PC-9 (cell line): ENCODE measurements around the gene CCBE1. TPM values are rescaled to one million over a fixed set of nuclear protein-coding genes. Genes with fewer than 3 reads are reported as not detected.

ENCODE experiments used
- BruUV-seq: library from RNA; stranded (reverse); fragments of 400-500 nt; replicated peaks from 2 replicates; lab custom pipeline; 2021; lab: Mats Ljungman, UMichigan
- CTCF ChIA-PET: fragments of 300-600 bp; sonication (Branson Sonifier 250); formaldehyde crosslinking; loops from one replicate; lab custom pipeline; 2022; ENCODE audit warnings: antibody characterized with exemption; lab: Charles Lee
- POLR2A ChIA-PET: fragments of 300-600 bp; sonication (Branson Sonifier 250); formaldehyde crosslinking; loops from one replicate; lab custom pipeline; 2022; ENCODE audit warnings: antibody characterized with exemption; ENCODE audit not compliant: unreplicated experiment; lab: Charles Lee
- DNase-seq, 2 experiments: peaks; one replicate each; pipeline versions ENCODE4 v3.0.0 to v3.0.0-alpha.2; 2015 to 2022; ENCODE audit warnings: mixed read lengths in 1 of 2
- H2AFZ ChIP-seq: fragments of 200-600 bp; sonication (generic); 2 replicates; pipeline ENCODE4 v1.8.1; 2017; ENCODE audit warnings: antibody characterized with exemption
- H3F3A ChIP-seq: fragments of 200-600 bp; sonication (generic); 2 replicates; pipeline ENCODE4 v1.8.1; 2017; ENCODE audit warnings: antibody characterized with exemption, mild to moderate bottlenecking, low read depth; ENCODE audit not compliant: insufficient read depth
- H3K27ac ChIP-seq: fragments of 200-600 bp; sonication (generic); 2 replicates; pipeline ENCODE4 v1.6.1; 2016; ENCODE audit warnings: mixed run types
- H3K27me3 ChIP-seq: fragments of 200-600 bp; sonication (generic); 2 replicates; pipeline ENCODE4 v1.6.1; 2016; ENCODE audit warnings: low read depth, mixed run types; ENCODE audit not compliant: insufficient read depth
- H3K36me3 ChIP-seq: fragments of 200-600 bp; sonication (generic); 2 replicates; pipeline ENCODE4 v1.6.1; 2016; ENCODE audit warnings: low read depth, mixed run types
- H3K4me1 ChIP-seq: fragments of 200-600 bp; sonication (generic); replicated peaks from 2 replicates; pipeline ENCODE4 v1.6.1; 2016; ENCODE audit warnings: mixed run types; ENCODE audit not compliant: insufficient read depth
- H3K4me2 ChIP-seq: fragments of 200-600 bp; sonication (generic); 2 replicates; pipeline ENCODE4 v1.6.1; 2017; ENCODE audit warnings: mixed run types
- H3K4me3 ChIP-seq: fragments of 200-600 bp; sonication (generic); 2 replicates; pipeline ENCODE4 v1.6.1; 2016; ENCODE audit warnings: mixed run types
- H3K79me2 ChIP-seq: fragments of 200-600 bp; sonication (generic); 2 replicates; pipeline ENCODE4 v1.6.1; 2017; ENCODE audit warnings: low read depth, mixed run types
- H3K9me2 ChIP-seq: fragments of 200-600 bp; sonication (generic); 2 replicates; pipeline ENCODE4 v1.8.1; 2017; ENCODE audit warnings: mild to moderate bottlenecking; ENCODE audit not compliant: insufficient read depth
- H3K9me3 ChIP-seq: fragments of 200-600 bp; sonication (generic); 2 replicates; pipeline ENCODE4 v1.8.1; 2016; ENCODE audit warnings: low read depth; ENCODE audit not compliant: insufficient read depth
- H4K20me1 ChIP-seq: fragments of 200-600 bp; sonication (generic); 2 replicates; pipeline ENCODE4 v1.8.1; 2017; ENCODE audit not compliant: insufficient read depth
- CTCF ChIP-seq: fragments of 200-600 bp; sonication (generic); conservative IDR thresholded peaks from 2 replicates; pipeline ENCODE4 v1.6.1; 2017; ENCODE audit warnings: mixed run types, antibody characterized with exemption, mild to moderate bottlenecking, moderate library complexity
- EZH2 ChIP-seq: fragments of 200-600 bp; sonication (generic); IDR thresholded peaks from 2 replicates; pipeline ENCODE4 v1.8.0; 2017; ENCODE audit warnings: antibody characterized with exemption, low read depth
- intact Hi-C: fragments of 100-400 bp; cut with micrococcal nuclease; formaldehyde crosslinking; loops from one replicate; pipeline ENCODE4 v1.10.0; 2022; ENCODE audit not compliant: unreplicated experiment
- total RNA-seq: library from RNA; stranded (reverse); gene quantifications from 2 replicates; pipeline ENCODE4 v1.2.3, GENCODE V29; 2021

The CCBE1 gene
- total RNA-seq, 1 experiment from 2014 or later = 5.8 TPM

- ChIA-PET CTCF (no interaction called here), POLR2A (no interaction called here)
- Histone ChIP-seq H3K9me3 (no peaks in the 10 kb centered on the region), H3K4me1 (no peaks in the 10 kb centered on the region), H3K27ac (no peak overlapping the region), H3K4me2 (no peak overlapping the region), H3K27me3 (no peaks in the 10 kb centered on the region), H4K20me1 (no peaks in the 10 kb centered on the region), H3F3A (no peaks in the 10 kb centered on the region), H3K9me2 (no peaks in the 10 kb centered on the region), H3K36me3 (no peaks in the 10 kb centered on the region), H2AFZ (no peak overlapping the region), H3K4me3 (no peak overlapping the region), H3K79me2 (no peaks in the 10 kb centered on the region)
- intact Hi-C loops = no loop called here
- TF ChIP-seq EZH2 (no peak), CTCF (no peak)
- DNase-seq = no peak
- BruUV-seq = no TSS peak
Measured at GRCh38 chr18:59571902-59572301, 125.3 kb downstream of the CCBE1 start.

DNA sequence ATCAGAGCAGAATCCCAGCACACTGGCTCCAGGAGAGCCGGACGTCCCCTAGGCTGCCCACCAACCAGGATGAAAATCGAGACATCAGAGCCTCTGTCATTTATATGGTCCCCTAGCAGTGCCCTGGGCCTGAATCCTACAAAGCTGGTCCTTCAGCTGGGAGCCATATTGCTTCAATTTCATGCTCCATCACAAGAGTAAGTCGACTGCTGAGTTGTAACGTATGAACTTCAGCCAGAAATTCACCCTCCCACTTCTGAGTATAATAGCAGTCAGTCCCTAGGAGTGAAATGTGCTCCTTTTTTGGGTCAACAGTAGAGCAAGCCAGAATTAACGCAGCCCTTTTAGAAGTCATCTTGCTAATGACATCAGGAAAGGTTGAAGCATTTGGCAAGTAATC lies 126.4 kb downstream of the CCBE1 start:
- no peaks in the 10 kb centered on the region for H3K27me3 ChIP-seq
- no peak overlapping the region for H3K4me3 ChIP-seq
- no peaks in the 10 kb centered on the region for H4K20me1 ChIP-seq
- H3K79me2 ChIP-seq = no peaks in the 10 kb centered on the region
- H3K27ac ChIP-seq = no peak overlapping the region
- TF ChIP-seq EZH2 (no peak), CTCF (no peak)
- H3K4me2 ChIP-seq = no peak overlapping the region
- no peaks in the 10 kb centered on the region for H3K9me3 ChIP-seq
- intact Hi-C loops = no loop called here
- BruUV-seq = no TSS peak
- H3F3A ChIP-seq = no peaks in the 10 kb centered on the region
- H3K4me1 ChIP-seq = no peaks in the 10 kb centered on the region
- CTCF ChIA-PET = no interaction called here
- no peak for DNase-seq
- no peak overlapping the region for H2AFZ ChIP-seq
- POLR2A ChIA-PET = no interaction called here
- H3K9me2 ChIP-seq = no peaks in the 10 kb centered on the region
- H3K36me3 ChIP-seq = no peaks in the 10 kb centered on the region

- no peaks in the 10 kb centered on the region for H3F3A ChIP-seq
- no peaks in the 10 kb centered on the region for H3K9me2 ChIP-seq
- intact Hi-C loops = no loop called here
- no peak for DNase-seq
- H3K4me1 ChIP-seq = no peaks in the 10 kb centered on the region
- no peak overlapping the region for H3K4me3 ChIP-seq
- BruUV-seq = no TSS peak
- H2AFZ ChIP-seq = no peak overlapping the region
- TF ChIP-seq CTCF = no peak
- no peak for TF ChIP-seq EZH2
- ChIA-PET POLR2A (no interaction called here), CTCF (no interaction called here)
- H4K20me1 ChIP-seq = no peaks in the 10 kb centered on the region
- no peak overlapping the region for H3K4me2 ChIP-seq
- H3K79me2 ChIP-seq = no peaks in the 10 kb centered on the region
- H3K27ac ChIP-seq = no peak overlapping the region
- no peaks in the 10 kb centered on the region for H3K9me3 ChIP-seq
- H3K36me3 ChIP-seq = no peaks in the 10 kb centered on the region
- H3K27me3 ChIP-seq = no peaks in the 10 kb centered on the region
Measured at GRCh38 chr18:59570101-59570775, 127.0 kb downstream of the CCBE1 start.
